GM19238 (cell line): Measurements from ENCODE around the gene CTNNAL1.
A peak's percentile ranks its signal among the peaks of the same experiment; 100 is the strongest.
"Not testable (repeated sequence)": the region's sequence is repeated elsewhere in the genome, so short reads cannot be mapped to it uniquely, and the experiment has no call there.

Experiments used
- DNase-seq: peaks from one replicate; pipeline ENCODE4 v3.0.0; 2011; ENCODE audit warnings: low spot score; ENCODE audit not compliant: insufficient read length

The CTNNAL1 gene

DNA sequence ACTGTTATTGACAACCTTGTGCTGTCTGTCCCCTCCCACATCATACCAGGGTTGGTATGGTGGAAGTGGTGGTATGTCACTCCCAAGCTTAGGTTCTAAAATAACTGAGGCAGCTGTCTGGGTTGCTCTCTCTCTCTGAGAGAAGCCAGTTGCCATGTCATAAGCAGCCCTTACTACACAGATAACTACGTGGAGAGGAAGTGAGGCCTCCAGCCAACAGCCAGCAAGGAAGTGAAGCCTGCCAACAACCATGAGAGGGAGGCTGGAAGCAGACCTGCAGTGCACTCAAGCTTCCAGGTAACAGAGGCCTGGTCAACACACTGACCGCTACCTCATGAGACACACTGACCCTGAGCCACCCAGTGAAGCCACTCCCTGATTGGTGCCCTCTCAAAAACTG is 18.6 kb downstream of the CTNNAL1 start:
- no peak for DNase-seq

DNA sequence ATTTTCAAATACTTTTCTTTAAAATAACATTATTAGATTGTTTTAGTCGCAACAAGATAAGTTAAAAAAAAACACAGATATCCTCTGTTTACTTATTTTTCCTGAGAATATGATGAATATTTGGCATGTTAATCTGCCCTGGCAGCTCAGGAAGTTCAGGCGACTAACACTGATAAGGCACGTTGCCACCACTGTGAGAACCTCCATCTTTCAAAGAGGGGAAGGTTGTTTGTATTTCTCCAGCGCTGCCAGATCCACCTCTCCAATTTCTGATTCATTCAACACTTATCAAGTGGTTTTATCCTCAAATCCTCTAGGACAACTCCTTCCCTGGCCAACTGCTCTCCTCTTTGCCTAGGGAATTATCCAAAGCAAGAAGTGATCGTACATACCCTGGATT is 21.8 kb downstream of the CTNNAL1 start:
- DNase-seq = no peak

GRCh38 chr9:108983885-108984284 is 29.4 kb downstream of the CTNNAL1 start:
- no peak for DNase-seq

- no peak for DNase-seq
These were observed 32.4 kb downstream of the CTNNAL1 start for GRCh38 chr9:108980893-108981292.

- DNase-seq = no peak
These were observed 35.1 kb downstream of the CTNNAL1 start for GRCh38 chr9:108978205-108978604.

DNA sequence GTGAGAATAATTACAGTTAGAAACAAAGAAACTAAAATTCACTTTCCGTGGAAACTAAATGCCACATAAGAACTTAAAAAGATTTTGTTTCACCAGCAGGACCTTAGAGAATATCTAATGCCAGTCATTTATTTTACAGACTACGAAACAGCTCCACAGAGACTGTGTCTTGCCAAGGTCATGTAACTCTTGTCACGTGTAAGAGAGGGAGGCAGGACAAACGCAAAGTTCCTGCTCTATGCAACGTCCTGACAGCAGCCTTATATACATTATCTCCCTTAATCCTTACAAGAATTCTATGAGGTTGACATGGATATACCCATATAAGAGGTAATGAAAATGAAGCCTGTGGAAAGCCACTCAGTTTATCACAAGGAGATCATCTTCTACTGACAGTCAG is 39.4 kb downstream of the CTNNAL1 start:
- no peak for DNase-seq

GRCh38 chr9:108972626-108973209 is 40.6 kb downstream of the CTNNAL1 start:
- no peak for DNase-seq

- DNase-seq = no peak
These were observed 41.1 kb downstream of the CTNNAL1 start for GRCh38 chr9:108972186-108972585.

GRCh38 chr9:108971392-108971791 is 41.9 kb downstream of the CTNNAL1 start:
- DNase-seq = not testable (repeated sequence)

- DNase-seq = no peak
These were observed 45.4 kb downstream of the CTNNAL1 start for GRCh38 chr9:108967916-108968315.

DNA sequence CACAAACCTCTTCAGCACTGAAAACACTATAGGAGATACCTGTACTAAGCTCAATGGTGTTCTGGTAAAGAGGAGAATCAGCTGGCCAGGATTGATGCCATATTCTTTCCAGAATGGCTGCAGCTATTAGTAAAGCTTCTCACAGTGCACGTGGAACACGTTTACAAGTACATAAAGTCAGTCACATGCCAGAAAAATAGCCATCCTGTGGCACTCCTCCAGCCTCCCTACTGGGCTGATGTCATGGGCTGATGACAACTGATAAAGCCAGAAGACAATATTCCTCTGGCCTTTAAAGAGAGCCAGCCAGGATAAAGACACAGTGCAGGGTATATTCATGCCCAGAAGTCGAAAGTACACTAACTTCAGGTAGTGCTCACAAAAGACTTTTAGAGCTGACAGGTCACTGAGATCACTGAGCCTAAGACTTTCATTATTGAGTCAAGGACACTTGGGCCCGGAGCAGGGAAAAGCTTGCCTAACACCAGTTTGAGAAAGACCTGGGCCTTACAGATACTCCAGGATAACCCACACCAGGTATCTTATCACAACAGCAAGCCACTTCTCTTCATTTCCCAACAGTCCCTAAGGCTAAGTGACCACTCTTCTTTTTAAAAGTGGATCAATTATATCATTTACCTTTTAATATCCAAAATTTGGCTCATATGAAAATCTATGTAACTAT is 49.7 kb downstream of the CTNNAL1 start:
- DNase-seq = no peak

GRCh38 chr9:108961151-108961550 is 52.1 kb downstream of the CTNNAL1 start:
- no peak for DNase-seq

DNA sequence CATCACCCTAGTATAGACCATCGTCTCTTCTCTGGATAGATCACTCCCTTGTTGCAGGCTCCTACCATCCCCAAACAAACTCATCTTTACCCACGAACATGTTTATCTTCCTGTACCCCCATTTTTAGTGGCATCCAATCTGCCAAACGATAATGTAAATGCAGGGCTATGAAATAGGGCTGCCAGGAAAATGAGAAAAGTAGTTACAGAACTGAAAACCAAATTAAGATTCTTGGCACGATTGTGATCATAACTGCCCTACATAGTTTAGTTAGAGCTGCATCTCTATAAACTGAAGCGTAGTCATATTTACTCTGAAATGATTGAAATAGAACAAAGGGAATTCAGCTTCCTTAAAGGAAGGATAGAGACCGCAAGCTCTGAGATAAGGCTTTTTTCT is 53.0 kb downstream of the CTNNAL1 start:
- DNase-seq = no peak

GRCh38 chr9:108956631-108957026 is 56.7 kb downstream of the CTNNAL1 start:
- no peak for DNase-seq

GRCh38 chr9:108956022-108956630 is 57.2 kb downstream of the CTNNAL1 start:
- DNase-seq = no peak

GRCh38 chr9:108953983-108954574 is 59.2 kb downstream of the CTNNAL1 start:
- DNase-seq = peak; percentile 7

DNA sequence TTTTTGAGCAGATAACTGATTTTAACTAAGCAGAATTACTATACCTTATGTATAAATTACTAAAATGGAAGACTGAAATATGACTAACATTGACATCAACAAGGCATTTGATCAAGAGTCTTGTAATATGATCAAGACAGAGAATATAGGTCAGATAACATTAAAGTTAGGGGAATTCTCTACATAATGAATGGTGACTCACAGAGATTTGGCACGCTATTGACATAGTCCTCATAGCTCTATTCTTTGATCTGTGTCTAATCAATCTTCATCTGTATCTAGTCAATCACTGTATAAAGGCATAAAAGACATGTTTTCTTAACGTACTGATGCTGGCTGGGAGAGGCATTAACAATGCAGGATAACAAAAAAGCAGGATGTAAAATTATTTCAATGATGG is 61.7 kb downstream of the CTNNAL1 start:
- no peak for DNase-seq

DNA sequence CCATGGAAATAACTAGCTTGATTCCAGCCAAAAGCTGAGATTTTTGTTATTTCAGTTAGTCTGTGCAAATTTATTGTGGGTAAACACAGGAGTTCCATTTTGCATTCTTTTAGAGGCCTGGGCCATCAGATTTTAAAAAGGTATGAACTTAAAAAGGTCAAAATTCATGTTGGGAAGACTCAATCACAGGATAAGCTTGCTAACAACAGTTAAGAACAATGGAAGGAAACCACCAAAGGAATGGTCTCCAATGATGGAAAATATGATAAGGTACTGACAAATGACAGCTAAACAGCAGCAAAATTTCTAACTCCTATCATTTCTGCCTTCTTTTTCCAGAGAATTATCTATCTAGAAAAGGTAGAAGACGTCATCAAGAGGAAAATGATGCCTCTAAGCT is 63.1 kb downstream of the CTNNAL1 start:
- DNase-seq = no peak

GRCh38 chr9:108939975-108940374 is 73.3 kb downstream of the CTNNAL1 start:
- DNase-seq = no peak

DNA sequence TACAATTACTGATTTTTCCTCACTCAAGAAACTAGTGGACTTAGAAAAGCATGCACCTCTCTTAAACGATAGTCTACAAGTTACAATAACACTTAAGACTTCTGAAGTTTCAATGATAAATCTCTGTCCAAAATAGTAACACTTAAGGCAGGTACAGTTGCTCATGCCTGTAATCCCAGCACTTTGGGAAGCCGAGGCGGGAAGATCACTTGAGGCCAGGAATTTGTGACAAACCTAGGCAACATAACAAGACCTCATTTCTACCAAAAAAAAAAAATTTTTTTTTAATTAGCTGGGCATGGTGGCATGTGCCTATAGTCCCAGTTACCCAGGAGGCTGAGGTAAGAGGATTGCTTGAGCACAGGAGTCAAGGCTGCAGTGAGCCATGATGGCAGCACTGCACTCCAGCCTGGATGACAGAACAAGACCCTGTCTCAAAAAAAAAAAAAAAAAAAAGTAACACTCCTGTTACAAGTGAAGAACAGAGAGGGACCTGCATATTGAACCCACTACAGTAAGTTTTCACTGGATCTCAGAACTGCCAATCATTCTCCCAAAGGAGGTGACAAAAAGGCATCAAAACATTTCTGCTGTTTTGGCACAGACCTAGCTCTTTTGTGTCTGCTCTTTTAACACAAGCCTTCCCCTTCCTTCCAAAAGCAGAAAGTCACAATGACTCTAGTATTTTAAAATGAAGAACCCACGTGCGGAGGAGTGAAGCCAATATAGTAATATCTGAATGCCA is 75.6 kb downstream of the CTNNAL1 start:
- DNase-seq = no peak

DNA sequence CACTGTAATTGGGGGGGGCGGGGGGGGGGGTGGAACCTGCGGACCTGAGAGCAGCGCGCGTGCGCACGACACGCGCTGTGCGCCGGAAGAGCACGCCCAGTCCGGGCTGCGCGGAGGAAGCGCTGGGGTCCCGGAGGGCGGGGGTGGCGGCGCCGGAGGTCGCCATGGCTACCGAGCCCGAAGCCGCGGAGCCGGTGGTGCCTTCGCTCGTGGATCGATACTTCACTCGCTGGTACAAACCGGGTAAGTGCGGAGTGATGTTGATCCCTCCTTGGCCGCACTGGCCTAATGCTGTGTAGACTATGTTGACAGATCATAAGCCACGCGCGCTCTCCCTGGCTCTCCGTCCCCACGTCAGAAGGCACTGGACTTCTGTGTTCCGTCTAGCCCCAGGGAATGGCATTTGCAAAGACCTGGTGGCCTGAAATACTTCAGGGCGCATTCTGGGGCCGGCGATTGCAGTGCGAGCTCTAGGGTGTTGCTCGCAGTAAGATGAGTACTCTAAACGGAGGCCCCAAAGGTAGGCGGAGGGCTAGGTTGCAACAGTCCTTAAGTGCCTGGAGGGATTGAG is 78.9 kb downstream of the CTNNAL1 start, which contains the start of gene ABITRAM:
ABITRAM (plus strand) TSS at position 78 of the 571 bp plus-strand sequence; CDS start at position 165, 87 bp downstream.
- peak; percentile 83 for DNase-seq
